Right ventricle myocardium inferior (tissue), 1 donor: ENCODE results near the gene PRM3. TPM values are rescaled to one million over a fixed set of nuclear protein-coding genes. Genes with fewer than 3 reads are reported as not detected.

Experiments used
- ATAC-seq: fragments of 200-7000 bp; cut with Tn5 transposase; one replicate; pipeline ENCODE4 v1.9.1; 2020; ENCODE audit warnings: mild to moderate bottlenecking, moderate library complexity
- DNase-seq: peaks from one replicate; pipeline ENCODE4 v3.0.0; 2021; ENCODE audit errors: missing footprints
- intact Hi-C: fragments of 100-400 bp; cut with DNase I; formaldehyde crosslinking; loops from one replicate; pipeline ENCODE4 v1.11.0; 2022
- total RNA-seq: library from RNA; stranded (reverse); fragmentation: NEBNext Ultra II Directional; extraction: Animal tissue kit (Norgen Biotek cat#: 25700); gene quantifications from one replicate; pipeline ENCODE4 v1.2.1, GENCODE V29; 2021
- donor health status: DM: no; HTN: yes; CAD: no; lungs with severe emphysema.

Gene PRM3
- total RNA-seq, 1 donor from 2014 or later: not detected

DNA sequence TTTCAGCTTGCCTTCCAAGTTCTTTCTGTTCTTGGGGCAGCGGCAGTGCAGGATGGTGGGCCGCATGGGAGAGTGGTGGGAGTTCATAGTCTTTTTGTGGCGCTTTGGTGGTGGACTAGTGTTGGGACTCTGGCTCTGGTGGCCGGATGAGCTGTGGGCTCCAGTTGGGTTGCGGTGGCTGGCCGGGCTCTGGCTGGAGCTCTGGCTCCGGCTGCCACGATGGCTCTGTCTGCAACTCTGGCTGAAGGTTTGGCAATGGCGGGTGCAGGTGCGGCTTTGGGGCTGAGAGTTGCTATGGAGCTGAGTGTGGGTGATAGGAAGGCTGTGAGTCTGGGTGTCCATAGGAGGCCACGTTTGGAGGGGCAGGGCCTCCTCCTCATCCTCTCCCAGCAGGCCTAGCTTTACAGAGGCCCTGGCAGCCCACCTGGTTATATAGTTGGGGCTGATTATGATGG, 4.5 kb downstream of the PRM3 start, which contains the start of gene TNP2:
TNP2 (minus strand) TSS at position 405 of the 455 bp plus-strand sequence; CDS start at position 342, 63 bp downstream.
- intact Hi-C loops: no loop called here
- DNase-seq (no peak), ATAC-seq (no peak)

DNA sequence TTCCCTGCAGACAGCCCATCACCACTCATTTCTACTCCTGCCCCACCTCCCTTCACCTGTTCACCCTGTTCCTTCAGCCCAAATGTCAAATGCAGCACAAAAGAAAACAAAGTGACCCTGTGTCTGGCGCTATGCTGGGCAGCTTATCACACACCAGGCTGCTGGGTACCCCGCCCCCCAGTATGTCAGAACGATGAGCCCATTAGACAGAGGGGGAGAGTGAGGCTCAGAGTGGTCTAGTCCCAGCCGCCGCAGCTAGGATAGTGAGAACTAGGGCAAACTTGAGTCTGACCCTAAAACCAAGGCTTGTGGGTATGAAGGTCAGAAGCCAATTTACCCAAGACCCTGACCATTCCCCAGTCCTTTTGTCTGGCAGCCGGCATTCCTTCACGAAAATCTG, 8.3 kb downstream of the PRM3 start:
- intact Hi-C loops: no loop called here
- ATAC-seq: no peak
- DNase-seq: no peak

DNA sequence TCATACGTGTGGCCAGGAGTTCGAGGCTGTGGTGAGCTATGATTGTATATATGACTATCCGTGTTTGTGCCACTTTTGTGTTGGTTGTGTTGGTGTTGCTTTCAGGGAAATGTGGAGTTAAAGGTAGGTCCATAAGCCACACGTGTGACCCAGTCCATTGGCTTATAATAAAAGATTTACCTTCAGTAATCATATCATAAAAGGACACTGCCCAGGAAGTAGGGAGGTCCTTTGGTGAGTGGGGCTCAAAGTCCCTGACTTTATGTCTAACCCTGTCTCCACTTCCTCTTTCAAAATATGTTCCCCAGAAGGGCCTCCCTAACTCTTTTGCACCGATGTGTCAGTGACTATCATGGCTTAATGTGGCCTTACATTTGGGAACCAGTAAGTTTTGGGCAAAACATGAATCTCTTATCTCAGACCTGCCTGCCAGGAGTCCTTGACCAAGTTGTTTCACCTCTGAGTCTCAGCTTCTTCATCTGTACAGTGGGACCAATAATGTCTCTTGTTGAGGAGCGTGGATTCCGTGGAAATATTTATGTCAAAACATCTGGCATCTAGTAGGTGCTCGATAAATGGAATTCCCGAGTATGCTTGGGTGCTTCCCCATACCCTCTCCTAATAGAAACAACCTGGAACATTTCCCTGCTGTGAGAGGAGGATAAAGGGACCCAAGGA, 9.1 kb downstream of the PRM3 start:
- ATAC-seq: no peak
- intact Hi-C loops: no loop called here
- no peak for DNase-seq

DNA sequence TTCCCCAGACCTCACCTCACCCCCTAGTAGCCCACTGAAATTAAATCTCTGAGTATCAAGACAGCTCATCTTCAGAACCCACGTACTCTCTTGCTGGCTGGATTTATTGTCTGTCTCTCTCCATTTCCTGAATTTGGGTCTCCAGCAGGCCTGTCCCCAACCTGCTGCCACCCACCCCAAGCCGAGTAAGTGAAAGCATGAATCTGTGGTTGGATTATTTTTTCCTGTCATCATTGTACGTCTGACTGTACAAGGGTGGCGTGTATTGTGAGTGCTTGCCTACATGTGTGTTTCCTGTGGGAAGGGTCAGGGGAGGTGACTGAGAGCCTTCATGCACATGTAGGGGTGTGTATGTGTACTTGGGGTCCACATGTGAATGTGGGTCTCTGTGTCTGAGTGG, 9.7 kb downstream of the PRM3 start:
- DNase-seq (no peak), ATAC-seq (no peak)
- intact Hi-C loops: no loop called here

GRCh38 chr16:11262915-11263314, 10.5 kb downstream of the PRM3 start:
- no peak for ATAC-seq
- no peak for DNase-seq
- intact Hi-C loops: no loop called here

DNA sequence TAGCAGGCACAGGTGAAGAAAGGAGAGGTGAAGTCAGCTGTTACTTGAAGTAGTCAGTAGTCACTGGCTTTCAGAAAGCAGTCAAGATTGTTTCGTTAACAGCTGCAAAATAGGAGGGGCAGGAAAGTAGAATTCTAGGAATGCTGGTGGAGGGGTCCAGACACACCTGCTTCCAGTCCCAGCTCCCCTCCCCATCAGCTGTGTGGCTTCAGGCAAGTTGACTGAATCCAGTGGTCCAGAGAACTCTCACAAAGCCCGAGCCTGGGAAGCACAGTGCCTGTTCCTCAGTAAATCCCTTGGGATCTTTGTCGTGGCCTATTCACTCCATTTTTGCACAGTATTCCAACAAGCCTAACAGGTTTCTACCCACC, 12.8 kb downstream of the PRM3 start:
- intact Hi-C loops: no loop called here
- ATAC-seq (no peak), DNase-seq (no peak)

GRCh38 chr16:11259655-11260595, 13.5 kb downstream of the PRM3 start:
- DNase-seq (no peak), ATAC-seq (no peak)
- intact Hi-C loops: loop anchor here (2.0 to 10.0 kb wide), 2 partner anchors 37 to 515 kb away; partner anchors contain the start of gene NUBP1

GRCh38 chr16:11258553-11259492, 14.6 kb downstream of the PRM3 start:
- DNase-seq: peak; percentile 79
- intact Hi-C loops: loop anchor here (2.0 to 10.0 kb wide), 2 partner anchors 38 to 514 kb away; partner anchors contain the start of gene NUBP1
- ATAC-seq: peak; percentile 12

GRCh38 chr16:11257131-11257938, 16.1 kb downstream of the PRM3 start:
- intact Hi-C loops: loop anchor here (1.0 to 10.0 kb wide), 2 partner anchors 286 to 513 kb away; partner anchors contain the start of gene NUBP1
- ATAC-seq: peak; percentile 67
- peak; percentile 80 for DNase-seq

GRCh38 chr16:11256661-11257130, 16.7 kb downstream of the PRM3 start:
- DNase-seq (peak; percentile 86), ATAC-seq (peak; percentile 47)
- intact Hi-C loops: loop anchor here (1.0 to 10.0 kb wide), 3 partner anchors 101 to 512 kb away; partner anchors contain the start of gene NUBP1

GRCh38 chr16:11255737-11256660, 17.4 kb downstream of the PRM3 start, which contains the start of gene SOCS1:
SOCS1 (minus strand) TSS chr16:11256204; CDS start chr16:11255478, 726 bp downstream.
- peak; percentile 84 for ATAC-seq
- peak; percentile 92 for DNase-seq
- intact Hi-C loops: loop anchor here (1.0 to 10.0 kb wide), 4 partner anchors 101 to 511 kb away; partner anchors contain the start of gene NUBP1

GRCh38 chr16:11254913-11255736, 18.3 kb downstream of the PRM3 start:
- DNase-seq (peak; percentile 82), ATAC-seq (no peak)
- intact Hi-C loops: loop anchor here (2.0 to 10.0 kb wide), 3 partner anchors 118 to 510 kb away; partner anchors contain the start of gene NUBP1

- DNase-seq (no peak), ATAC-seq (no peak)
- intact Hi-C loops: loop anchor here (2.0 to 10.0 kb wide), 3 partner anchors 117 to 509 kb away; partner anchors contain the start of gene NUBP1
Measured at GRCh38 chr16:11253995-11254912, 19.2 kb downstream of the PRM3 start.
